Smooth muscle cell (in vitro differentiated cells): ENCODE data around the gene ACSM4. TPM values are rescaled to one million over a fixed set of nuclear protein-coding genes. Genes with fewer than 3 reads are reported as not detected.

ENCODE experiments used
- DNase-seq: peaks from one replicate; lab custom pipeline; 2025; ENCODE audit not compliant: unreplicated experiment; lab: John Stamatoyannopoulos, UW
- H2AFZ ChIP-seq: fragments of 200-600 bp; sonication (generic); 2 replicates; pipeline ENCODE4 v1.6.0; 2016; ENCODE audit warnings: antibody characterized with exemption, low read depth, mild to moderate bottlenecking
- H3F3A ChIP-seq: fragments of 200-600 bp; sonication (generic); 2 replicates; pipeline ENCODE4 v1.6.0; 2017; ENCODE audit warnings: antibody characterized with exemption, low read depth
- H3K27ac ChIP-seq: fragments of 200-600 bp; sonication (generic); 2 replicates; pipeline ENCODE4 v1.5.1; 2016; ENCODE audit warnings: low read depth, mild to moderate bottlenecking
- H3K27me3 ChIP-seq: fragments of 200-600 bp; sonication (generic); 2 replicates; pipeline ENCODE4 v1.6.1; 2016; ENCODE audit warnings: low read depth, mild to moderate bottlenecking
- H3K36me3 ChIP-seq: fragments of 200-600 bp; sonication (generic); 2 replicates; pipeline ENCODE4 v1.5.1; 2016; ENCODE audit warnings: low read depth
- H3K4me1 ChIP-seq: fragments of 200-600 bp; sonication (generic); 2 replicates; pipeline ENCODE4 v1.5.1; 2016; ENCODE audit warnings: low read depth
- H3K4me2 ChIP-seq: fragments of 200-600 bp; sonication (generic); 2 replicates; pipeline ENCODE4 v1.6.0; 2016; ENCODE audit warnings: mild to moderate bottlenecking
- H3K4me3 ChIP-seq: fragments of 200-600 bp; sonication (generic); 2 replicates; pipeline ENCODE4 v1.5.1; 2016; ENCODE audit warnings: mild to moderate bottlenecking
- H3K79me2 ChIP-seq: fragments of 200-600 bp; sonication (generic); 2 replicates; pipeline ENCODE4 v1.6.0; 2016; ENCODE audit warnings: low read depth, mild to moderate bottlenecking
- H3K9ac ChIP-seq: fragments of 200-600 bp; sonication (generic); 2 replicates; pipeline ENCODE4 v1.6.0; 2016; ENCODE audit warnings: low read depth
- H3K9me3 ChIP-seq: fragments of 200-600 bp; sonication (generic); replicated peaks from 2 replicates; pipeline ENCODE4 v1.5.1; 2016; ENCODE audit warnings: low read depth
- H4K20me1 ChIP-seq: fragments of 200-600 bp; sonication (generic); 2 replicates; pipeline ENCODE4 v1.6.0; 2016; ENCODE audit warnings: low read depth
- whole genome bisulfite sequencing: methylation state at CpG from one replicate; pipeline ENCODE4 v1.1.7; 2016; ENCODE audit warnings: low lambda C conversion rate; 5-methylcytosine and 5-hydroxymethylcytosine counted together
- polyA plus RNA-seq: library from polyadenylated mRNA; unstranded; fragments of >200 nt; fragmentation: Nextera tagmentation; extraction: Ambion mirVana; gene quantifications from 2 replicates; pipeline ENCODE4 v1.2.1, GENCODE V29; 2016
- total RNA-seq: library from RNA; depleted of rRNA; stranded (reverse); fragments of >200 nt; gene quantifications from 2 replicates; pipeline ENCODE4 v1.2.3, GENCODE V29; 2014
- TF ChIP-seq, protein P1 (sequence below): fragments of 200-600 bp; sonication (generic); IDR thresholded peaks from 2 replicates; pipeline ENCODE4 v1.5.1; 2017; ENCODE audit warnings: borderline replicate concordance, mild to moderate bottlenecking, antibody characterized with exemption; ENCODE audit not compliant: insufficient read depth, poor library complexity, severe bottlenecking

ACSM4 gene
- total and polyA plus RNA-seq, 2 experiments from 2014 or later, result not detected

- no peak overlapping the region for H3K27ac ChIP-seq
- H3K36me3 ChIP-seq, result no peaks in the 10 kb centered on the region
- no peaks in the 10 kb centered on the region for H3K4me1 ChIP-seq
- no peaks in the 10 kb centered on the region for H4K20me1 ChIP-seq
- TF ChIP-seq, protein P1, sequence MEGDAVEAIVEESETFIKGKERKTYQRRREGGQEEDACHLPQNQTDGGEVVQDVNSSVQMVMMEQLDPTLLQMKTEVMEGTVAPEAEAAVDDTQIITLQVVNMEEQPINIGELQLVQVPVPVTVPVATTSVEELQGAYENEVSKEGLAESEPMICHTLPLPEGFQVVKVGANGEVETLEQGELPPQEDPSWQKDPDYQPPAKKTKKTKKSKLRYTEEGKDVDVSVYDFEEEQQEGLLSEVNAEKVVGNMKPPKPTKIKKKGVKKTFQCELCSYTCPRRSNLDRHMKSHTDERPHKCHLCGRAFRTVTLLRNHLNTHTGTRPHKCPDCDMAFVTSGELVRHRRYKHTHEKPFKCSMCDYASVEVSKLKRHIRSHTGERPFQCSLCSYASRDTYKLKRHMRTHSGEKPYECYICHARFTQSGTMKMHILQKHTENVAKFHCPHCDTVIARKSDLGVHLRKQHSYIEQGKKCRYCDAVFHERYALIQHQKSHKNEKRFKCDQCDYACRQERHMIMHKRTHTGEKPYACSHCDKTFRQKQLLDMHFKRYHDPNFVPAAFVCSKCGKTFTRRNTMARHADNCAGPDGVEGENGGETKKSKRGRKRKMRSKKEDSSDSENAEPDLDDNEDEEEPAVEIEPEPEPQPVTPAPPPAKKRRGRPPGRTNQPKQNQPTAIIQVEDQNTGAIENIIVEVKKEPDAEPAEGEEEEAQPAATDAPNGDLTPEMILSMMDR, result no peak
- WGBS, result 95% methylated on average over 4 of the region's 4 CpGs
- H3K79me2 ChIP-seq, result no peaks in the 10 kb centered on the region
- no peak overlapping the region for H3K4me3 ChIP-seq
- H3K9me3 ChIP-seq, result no peaks in the 10 kb centered on the region
- H3K4me2 ChIP-seq, result no peak overlapping the region
- no peak overlapping the region for H3K9ac ChIP-seq
- DNase-seq, result no peak
- H3K27me3 ChIP-seq, result no peaks in the 10 kb centered on the region
- no peaks in the 10 kb centered on the region for H3F3A ChIP-seq
- H2AFZ ChIP-seq, result no peak overlapping the region
Observed at GRCh38 chr12:7354529-7354928, 50.7 kb downstream of the ACSM4 start.

GRCh38 chr12:7361265-7361664 lies 57.4 kb downstream of the ACSM4 start:
- 82% methylated on average over 1 of the region's 1 CpG for WGBS
- no peak overlapping the region for H3K4me2 ChIP-seq

DNA sequence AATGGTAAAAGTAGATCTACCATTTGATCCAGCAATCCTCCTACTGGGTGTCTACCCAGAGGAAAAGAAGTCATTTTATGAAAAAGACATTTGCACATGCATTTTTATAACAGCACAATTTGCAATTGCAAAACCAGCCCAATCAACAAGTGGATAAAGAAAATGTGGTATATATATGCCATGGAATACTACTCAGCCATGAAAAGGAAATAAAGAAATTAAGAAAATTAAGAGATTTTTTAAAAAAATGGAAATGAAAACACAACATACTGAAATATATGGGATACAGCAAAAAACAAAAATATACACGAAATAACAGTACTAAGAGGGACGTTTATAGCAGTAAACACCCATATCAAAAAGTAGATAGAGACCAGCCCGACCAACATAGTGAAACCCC lies 58.9 kb downstream of the ACSM4 start:
- Histone ChIP-seq H3K27ac (no peak overlapping the region), H3K79me2 (no peaks in the 10 kb centered on the region), H3K27me3 (no peaks in the 10 kb centered on the region), H3K4me1 (no peaks in the 10 kb centered on the region), H3K9ac (no peak overlapping the region), H3K36me3 (no peaks in the 10 kb centered on the region), H3K4me3 (no peak overlapping the region), H3K4me2 (no peak overlapping the region), H3F3A (no peaks in the 10 kb centered on the region), H3K9me3 (no peaks in the 10 kb centered on the region), H2AFZ (no peak overlapping the region), H4K20me1 (no peaks in the 10 kb centered on the region)
- WGBS, result 77% methylated on average over 3 of the region's 3 CpGs
- TF ChIP-seq, protein P1, result no peak
- DNase-seq, result no peak

More at GRCh38 chr12:7361265-7361664, 57.4 kb downstream of the ACSM4 start:
- H4K20me1 ChIP-seq, result no peaks in the 10 kb centered on the region
- no peaks in the 10 kb centered on the region for H3K9me3 ChIP-seq
- no peak overlapping the region for H3K27ac ChIP-seq
- TF ChIP-seq, protein P1, result no peak
- no peaks in the 10 kb centered on the region for H3K79me2 ChIP-seq
- no peak for DNase-seq
- H3K4me1 ChIP-seq, result no peaks in the 10 kb centered on the region
- no peak overlapping the region for H3K4me3 ChIP-seq
- H3K9ac ChIP-seq, result no peak overlapping the region
- no peaks in the 10 kb centered on the region for H3K27me3 ChIP-seq
- H3K36me3 ChIP-seq, result no peaks in the 10 kb centered on the region
- no peak overlapping the region for H2AFZ ChIP-seq
- H3F3A ChIP-seq, result no peaks in the 10 kb centered on the region

DNA sequence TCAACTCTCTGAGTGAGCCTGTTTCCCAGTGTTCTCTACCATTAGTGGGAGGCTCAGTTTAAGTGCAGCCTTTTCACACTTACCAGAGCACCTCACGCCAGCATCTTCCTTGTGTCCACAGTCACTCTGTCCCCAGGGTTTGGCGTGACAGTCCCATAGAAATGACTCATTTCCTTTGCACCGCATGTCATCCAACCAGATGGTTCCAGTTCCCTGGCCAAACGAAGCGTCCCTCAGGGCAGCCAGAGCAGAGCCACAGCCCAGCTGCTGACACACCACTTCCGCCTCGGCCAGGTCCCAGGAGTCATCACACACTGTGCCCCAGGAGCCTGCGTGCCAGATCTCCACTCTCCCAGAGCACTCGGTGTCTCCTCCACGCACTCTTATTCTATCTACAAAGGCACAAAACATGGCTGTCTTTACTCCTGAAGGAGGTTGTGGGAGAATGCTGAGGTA lies 65.4 kb downstream of the ACSM4 start:
- no peak overlapping the region for H2AFZ ChIP-seq
- H4K20me1 ChIP-seq, result no peaks in the 10 kb centered on the region
- no peaks in the 10 kb centered on the region for H3F3A ChIP-seq
- H3K9me3 ChIP-seq, result no peaks in the 10 kb centered on the region
- no peak overlapping the region for H3K9ac ChIP-seq
- H3K36me3 ChIP-seq, result no peaks in the 10 kb centered on the region
- H3K27me3 ChIP-seq, result no peaks in the 10 kb centered on the region
- WGBS, result 75% methylated on average over 10 of the region's 10 CpGs
- no peak for DNase-seq
- H3K4me1 ChIP-seq, result no peaks in the 10 kb centered on the region
- H3K79me2 ChIP-seq, result no peaks in the 10 kb centered on the region
- H3K27ac ChIP-seq, result no peak overlapping the region
- no peak overlapping the region for H3K4me3 ChIP-seq
- no peak overlapping the region for H3K4me2 ChIP-seq
- TF ChIP-seq, protein P1, result no peak
